HG03571 (cell line): Measurements from ENCODE around the gene C6orf132.
"Not testable (repeated sequence)": the region's sequence is repeated elsewhere in the genome, so short reads cannot be mapped to it uniquely, and the experiment has no call there.

Experiments
- ATAC-seq: cut with Tn5 transposase; IDR thresholded peaks from one replicate; pipeline ENCODE4 v1.9.1; 2021; ENCODE audit not compliant: unreplicated experiment

Gene C6orf132

GRCh38 chr6:42163981-42164380 lies 21.6 kb upstream of the C6orf132 start:
- ATAC-seq: no peak

- ATAC-seq: no peak
Measured at GRCh38 chr6:42162812-42163211, 20.4 kb upstream of the C6orf132 start.

GRCh38 chr6:42162384-42162783 lies 20.0 kb upstream of the C6orf132 start:
- no peak for ATAC-seq

GRCh38 chr6:42159431-42160024 lies 17.1 kb upstream of the C6orf132 start:
- ATAC-seq: no peak

- ATAC-seq: no peak
Measured at GRCh38 chr6:42158631-42159030, 16.2 kb upstream of the C6orf132 start.

GRCh38 chr6:42158011-42158410 lies 15.6 kb upstream of the C6orf132 start:
- ATAC-seq: no peak

GRCh38 chr6:42156638-42157037 lies 14.2 kb upstream of the C6orf132 start:
- no peak for ATAC-seq

- no peak for ATAC-seq
Measured at GRCh38 chr6:42155293-42155692, 12.9 kb upstream of the C6orf132 start.

GRCh38 chr6:42154461-42155209 lies 12.2 kb upstream of the C6orf132 start:
- ATAC-seq: no peak

GRCh38 chr6:42153921-42154320 lies 11.5 kb upstream of the C6orf132 start:
- no peak for ATAC-seq

- not testable (repeated sequence) for ATAC-seq
Measured at GRCh38 chr6:42152528-42153213, 10.3 kb upstream of the C6orf132 start.

- no peak for ATAC-seq
Measured at GRCh38 chr6:42152024-42152423, 9.6 kb upstream of the C6orf132 start.

GRCh38 chr6:42150254-42150653 lies 7.8 kb upstream of the C6orf132 start:
- no peak for ATAC-seq

GRCh38 chr6:42148058-42148457 lies 5.6 kb upstream of the C6orf132 start:
- ATAC-seq: no peak

- ATAC-seq: no peak
Measured at GRCh38 chr6:42147138-42147562, 4.7 kb upstream of the C6orf132 start.

GRCh38 chr6:42141603-42142117 lies 760 bp downstream of the C6orf132 start:
- ATAC-seq: no peak

GRCh38 chr6:42140756-42141602 lies 1.4 kb downstream of the C6orf132 start:
- ATAC-seq: no peak

GRCh38 chr6:42140032-42140431 lies 2.4 kb downstream of the C6orf132 start:
- ATAC-seq: no peak

- ATAC-seq: no peak
Measured at GRCh38 chr6:42138630-42139619, 3.5 kb downstream of the C6orf132 start.

- ATAC-seq: no peak
Measured at GRCh38 chr6:42138190-42138589, 4.2 kb downstream of the C6orf132 start.
